Liver (tissue), 9 donors: Measurements from ENCODE around the gene KXD1. TPM values are rescaled to one million over a fixed set of nuclear protein-coding genes. Genes with fewer than 3 reads are reported as not detected.

Experiments used
- DNase-seq: peaks from one replicate; pipeline ENCODE4 v3.0.0-alpha.2; 2017; ENCODE audit warnings: low spot score
- H3K27ac ChIP-seq, 2 donors: one replicate each; pipeline ENCODE4 v1.7.0; 2013; ENCODE audit warnings: inconsistent platforms in 2 of 2, low read length in 2 of 2, control low read depth in 1 of 2, low read depth in 1 of 2, mild to moderate bottlenecking in 1 of 2
- H3K27me3 ChIP-seq, 4 donors: one replicate each; pipeline versions ENCODE4 v1.6.1 to v1.7.0; 2013; ENCODE audit warnings: low read length in 3 of 4, inconsistent platforms in 1 of 4, mild to moderate bottlenecking in 1 of 4, moderate library complexity in 1 of 4; ENCODE audit not compliant: control insufficient read depth in 4 of 4, insufficient read depth in 4 of 4
- H3K36me3 ChIP-seq, 4 donors: one replicate each; pipeline versions ENCODE4 v1.6.1 to v1.7.0; 2013; ENCODE audit warnings: low read length in 3 of 4, mild to moderate bottlenecking in 3 of 4, low read depth in 1 of 4, moderate library complexity in 1 of 4; ENCODE audit not compliant: control insufficient read depth in 4 of 4, insufficient read depth in 3 of 4
- H3K4me1 ChIP-seq, 4 donors: one replicate each; pipeline versions ENCODE4 v1.6.1 to v1.7.0; 2013; ENCODE audit warnings: low read length in 3 of 4, mild to moderate bottlenecking in 3 of 4, moderate library complexity in 1 of 4; ENCODE audit not compliant: control insufficient read depth in 4 of 4, insufficient read depth in 4 of 4
- H3K4me3 ChIP-seq, 3 donors: one replicate each; pipeline versions ENCODE4 v1.6.1 to v1.7.0; 2013; ENCODE audit warnings: low read length in 3 of 3, control low read depth in 1 of 3, low read depth in 1 of 3, mild to moderate bottlenecking in 1 of 3
- H3K9ac ChIP-seq, 2 donors: one replicate each; pipeline ENCODE4 v1.7.0; 2013; ENCODE audit warnings: low read length in 2 of 2, mild to moderate bottlenecking in 2 of 2, moderate library complexity in 2 of 2, control low read depth in 1 of 2, low read depth in 1 of 2
- H3K9me3 ChIP-seq, 4 donors: one replicate each; pipeline versions ENCODE4 v1.6.1 to v1.7.0; 2013; ENCODE audit warnings: low read length in 3 of 4; ENCODE audit not compliant: control insufficient read depth in 4 of 4
- ATF3 ChIP-seq: IDR thresholded peaks from 2 replicates; pipeline ENCODE4 v1.6.1; 2016; ENCODE audit warnings: antibody characterized with exemption
- EGR1 ChIP-seq, 2 donors: IDR thresholded peaks; 2 replicates each; pipeline ENCODE4 v1.6.1; 2016 to 2018; ENCODE audit warnings: antibody characterized with exemption in 2 of 2, low read depth in 2 of 2
- FOXA1 ChIP-seq: IDR thresholded peaks from 2 replicates; pipeline ENCODE4 v1.6.1; 2016; ENCODE audit warnings: antibody characterized with exemption
- FOXA2 ChIP-seq: IDR thresholded peaks from 2 replicates; pipeline ENCODE4 v1.6.1; 2016; ENCODE audit warnings: antibody characterized with exemption
- GABPA ChIP-seq, 2 donors: IDR thresholded peaks in 1 of 2; conservative IDR thresholded peaks in 1 of 2; 2 replicates each; pipeline ENCODE4 v1.6.1; 2016; ENCODE audit warnings: antibody characterized with exemption in 2 of 2, mild to moderate bottlenecking in 1 of 2, moderate library complexity in 1 of 2
- HNF4A ChIP-seq, 2 donors: conservative IDR thresholded peaks; 2 replicates each; pipeline ENCODE4 v1.6.1; 2016; ENCODE audit warnings: antibody characterized with exemption in 2 of 2, mild to moderate bottlenecking in 2 of 2
- HNF4G ChIP-seq: IDR thresholded peaks from 2 replicates; pipeline ENCODE4 v1.6.1; 2016; ENCODE audit warnings: antibody characterized with exemption
- JUND ChIP-seq, 2 donors: IDR thresholded peaks; 2 replicates each; pipeline ENCODE4 v1.6.1; 2016; ENCODE audit warnings: antibody characterized with exemption in 2 of 2
- MAX ChIP-seq: IDR thresholded peaks from 2 replicates; pipeline ENCODE4 v1.6.1; 2016; ENCODE audit warnings: antibody characterized with exemption
- RAD21 ChIP-seq, 2 donors: IDR thresholded peaks; 2 replicates each; pipeline ENCODE4 v1.6.1; 2016; ENCODE audit warnings: antibody characterized with exemption in 2 of 2, mild to moderate bottlenecking in 2 of 2
- REST ChIP-seq: IDR thresholded peaks from 2 replicates; pipeline ENCODE4 v1.6.1; 2016; ENCODE audit warnings: antibody characterized with exemption, mild to moderate bottlenecking
- RXRA ChIP-seq, 2 donors: IDR thresholded peaks; 2 replicates each; pipeline ENCODE4 v1.6.1; 2017 to 2018; ENCODE audit warnings: antibody characterized with exemption in 2 of 2, mild to moderate bottlenecking in 1 of 2
- SP1 ChIP-seq: IDR thresholded peaks from 2 replicates; pipeline ENCODE4 v1.6.1; 2018; ENCODE audit warnings: antibody characterized with exemption, mild to moderate bottlenecking
- TAF1 ChIP-seq: conservative IDR thresholded peaks from 2 replicates; pipeline ENCODE4 v1.6.1; 2016; ENCODE audit warnings: antibody characterized with exemption, mild to moderate bottlenecking
- YY1 ChIP-seq: IDR thresholded peaks from 2 replicates; pipeline ENCODE4 v1.6.1; 2016; ENCODE audit warnings: antibody characterized with exemption, mild to moderate bottlenecking
- WGBS: extraction: QIAGEN DNeasy Blood & Tissue Kit; methylation state at CpG from one replicate; pipeline ENCODE4 v1.1.7; 2013; 5-methylcytosine and 5-hydroxymethylcytosine counted together
- polyA plus RNA-seq, 2 donors: library from polyadenylated mRNA; stranded (reverse) in 1 of 2; unstranded in 1 of 2; fragments of 200-250 nt in 1 of 2; fragments of >200 nt in 1 of 2; fragmentation: Nextera tagmentation in 1 of 2; extraction: Ambion mirVana in 1 of 2; gene quantifications; one replicate each; pipeline versions ENCODE4 v1.2.1 to v1.2.3, GENCODE V29; 2013 to 2015
- total RNA-seq, 2 donors: library from RNA; depleted of rRNA; stranded (reverse); fragments of >200 nt; gene quantifications; one replicate each; pipeline ENCODE4 v1.2.3, GENCODE V29; 2014
- TF ChIP-seq, protein P1 (sequence below): IDR thresholded peaks from 2 replicates; pipeline ENCODE4 v1.6.1; 2016; ENCODE audit warnings: antibody characterized with exemption
- donor health status: healthy.
- donor health status: healthy.
- donor health status: healthy.
- donor health status: healthy.
- donor health status: healthy.

KXD1 gene
- total RNA-seq (10 to 100 TPM; 31.8 to 47.0 TPM), polyA plus RNA-seq (10 to 100 TPM; 39.9 to 53.6 TPM)

DNA sequence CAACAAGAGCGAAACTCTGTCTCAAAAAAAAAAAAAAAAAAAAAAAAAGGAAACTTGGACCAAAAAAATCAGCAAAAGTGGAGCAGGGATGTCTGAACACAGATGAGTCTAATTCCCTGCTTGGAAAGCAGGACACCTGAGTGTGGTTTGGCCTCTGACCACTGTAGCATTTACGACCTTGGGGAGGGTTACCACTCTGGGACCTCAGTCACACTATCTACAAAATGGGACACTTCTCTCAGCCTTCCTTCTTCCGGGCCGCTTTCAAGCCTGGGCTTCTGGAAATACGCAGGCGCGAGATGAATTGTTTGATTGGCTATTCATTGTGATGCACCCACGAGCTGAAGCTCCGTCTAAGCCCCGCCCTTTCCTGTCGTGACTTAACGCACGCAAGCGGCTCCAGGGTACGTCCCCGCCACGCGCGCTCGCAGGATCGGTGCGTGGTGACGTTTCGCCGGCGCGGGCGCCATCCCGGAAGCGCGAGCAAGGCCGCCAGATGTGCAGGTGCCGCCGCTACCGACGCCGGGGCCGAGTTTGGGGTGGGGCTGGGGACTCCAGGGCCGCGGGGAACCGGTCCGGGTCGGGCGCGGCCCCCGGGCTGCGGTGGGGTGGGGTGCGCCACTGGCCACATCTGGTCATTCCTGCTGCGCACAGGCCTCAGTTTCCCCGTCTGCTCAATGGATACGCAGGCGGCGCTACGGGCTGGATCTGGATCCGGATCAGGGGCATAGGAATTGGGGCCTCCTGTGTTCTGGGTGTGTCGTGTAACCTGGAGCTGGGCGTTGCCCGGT, at the start of gene KXD1:
TSS of gene KXD1 (plus strand) at position 460 of the 791 bp plus-strand sequence. CDS start 4,187 bp downstream, outside the sequence.
- Histone ChIP-seq H3K36me3 (peaks cover 0 to under 1% (median 0%) of the 10 kb centered on the region in 4 donors), H3K27me3 (no peaks in the 10 kb centered on the region), H3K4me3 (peak within 1 kb of the TSS; percentile 56 to 90 (median 84)), H3K9ac (peak within 1 kb of the TSS; percentile 55 to 99), H3K4me1 (peaks cover 2 to 13% (median 7%) of the 10 kb centered on the region in 4 donors), H3K9me3 (no peaks in the 10 kb centered on the region), H3K27ac (peak within 1 kb of the TSS; percentile 82 to 98)
- TF ChIP-seq YY1 (peak; percentile 70), HNF4G (no peak), SP1 (peak; percentile 62), TAF1 (no peak), GABPA (IDR thresholded peaks at IDR 0.05 in 1 of 2, conservative IDR thresholded peaks at IDR 0.05 in 1 of 2) (peak in 1 of 2 donors; percentile 87), HNF4A (conservative IDR thresholded peaks at IDR 0.05) (no peak), JUND (IDR thresholded peaks at IDR 0.05) (peak in 1 of 2 donors; percentile 28), RAD21 (IDR thresholded peaks at IDR 0.05) (peak; percentile 36 to 49), FOXA2 (no peak), ATF3 (no peak), MAX (peak; percentile 39), RXRA (IDR thresholded peaks at IDR 0.05) (peak in 1 of 2 donors; percentile 21), FOXA1 (no peak), REST (peak; percentile 60)
- DNase-seq, result peak; percentile 94
- 2% methylated on average over 58 of the region's 58 CpGs for WGBS

DNA sequence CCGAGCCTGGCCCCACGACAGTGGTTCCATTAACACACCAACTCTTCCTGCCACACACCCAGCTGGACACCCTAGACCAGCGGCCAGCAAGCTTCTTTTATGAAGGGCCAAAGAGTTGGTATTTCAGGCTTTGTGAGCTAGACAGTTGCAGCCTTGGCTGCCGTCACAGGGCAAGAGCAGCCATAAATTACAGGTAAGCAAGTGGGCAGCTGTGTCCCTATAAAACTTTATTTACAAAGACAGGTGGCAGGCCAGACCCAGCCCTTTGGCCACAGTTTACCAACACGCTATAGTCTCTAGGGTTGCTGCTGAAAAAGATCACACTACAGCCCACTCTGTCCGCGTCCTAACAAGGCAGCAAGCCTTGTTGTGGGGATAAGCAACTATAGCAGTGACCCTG, 49.1 kb upstream of the KXD1 start:
- TF ChIP-seq, protein P1, sequence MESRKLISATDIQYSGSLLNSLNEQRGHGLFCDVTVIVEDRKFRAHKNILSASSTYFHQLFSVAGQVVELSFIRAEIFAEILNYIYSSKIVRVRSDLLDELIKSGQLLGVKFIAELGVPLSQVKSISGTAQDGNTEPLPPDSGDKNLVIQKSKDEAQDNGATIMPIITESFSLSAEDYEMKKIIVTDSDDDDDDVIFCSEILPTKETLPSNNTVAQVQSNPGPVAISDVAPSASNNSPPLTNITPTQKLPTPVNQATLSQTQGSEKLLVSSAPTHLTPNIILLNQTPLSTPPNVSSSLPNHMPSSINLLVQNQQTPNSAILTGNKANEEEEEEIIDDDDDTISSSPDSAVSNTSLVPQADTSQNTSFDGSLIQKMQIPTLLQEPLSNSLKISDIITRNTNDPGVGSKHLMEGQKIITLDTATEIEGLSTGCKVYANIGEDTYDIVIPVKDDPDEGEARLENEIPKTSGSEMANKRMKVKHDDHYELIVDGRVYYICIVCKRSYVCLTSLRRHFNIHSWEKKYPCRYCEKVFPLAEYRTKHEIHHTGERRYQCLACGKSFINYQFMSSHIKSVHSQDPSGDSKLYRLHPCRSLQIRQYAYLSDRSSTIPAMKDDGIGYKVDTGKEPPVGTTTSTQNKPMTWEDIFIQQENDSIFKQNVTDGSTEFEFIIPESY, result no peak
- TF ChIP-seq MAX, result no peak
- TF ChIP-seq GABPA (IDR thresholded peaks at IDR 0.05 in 1 of 2, conservative IDR thresholded peaks at IDR 0.05 in 1 of 2), result no peak
- TF ChIP-seq EGR1 (IDR thresholded peaks at IDR 0.05; ENCODE audit: low read depth in 2 of 2), result no peak
- H3K36me3 ChIP-seq, result no peaks in the 10 kb centered on the region
- H3K4me3 ChIP-seq, result no peak overlapping the region
- H3K27me3 ChIP-seq, result no peaks in the 10 kb centered on the region
- no peaks in the 10 kb centered on the region for H3K9me3 ChIP-seq
- H3K4me1 ChIP-seq, result peaks cover 39 to 76% (median 66%) of the 10 kb centered on the region in 4 donors
- H3K27ac ChIP-seq, result peak overlapping the region; percentile 67 to 88
- 93% methylated on average over 7 of the region's 7 CpGs for WGBS
- no peak overlapping the region for H3K9ac ChIP-seq
- no peak for DNase-seq
